Neural progenitor cell (in vitro differentiated cells): ENCODE data around the gene CENPC. TPM values are rescaled to one million over a fixed set of nuclear protein-coding genes. Genes with fewer than 3 reads are reported as not detected.

ENCODE experiments used
- DNase-seq: peaks from one replicate; pipeline ENCODE4 v3.0.0-alpha.2; 2016; ENCODE audit warnings: low spot score
- H2AFZ ChIP-seq: fragments of 200-600 bp; sonication (generic); replicated peaks from 2 replicates; pipeline ENCODE4 v1.6.1; 2016; ENCODE audit warnings: antibody characterized with exemption
- H3F3A ChIP-seq: fragments of 200-600 bp; sonication (generic); 2 replicates; pipeline ENCODE4 v1.6.1; 2016; ENCODE audit warnings: antibody characterized with exemption, low read depth
- H3K27ac ChIP-seq: fragments of 200-600 bp; sonication (generic); 2 replicates; pipeline ENCODE4 v1.5.1; 2016; ENCODE audit warnings: mild to moderate bottlenecking
- H3K27me3 ChIP-seq: fragments of 200-600 bp; sonication (generic); 2 replicates; pipeline ENCODE4 v1.6.1; 2016; ENCODE audit warnings: mild to moderate bottlenecking, moderate library complexity
- H3K36me3 ChIP-seq: fragments of 200-600 bp; sonication (generic); 2 replicates; pipeline ENCODE4 v1.5.1; 2016
- H3K4me1 ChIP-seq: fragments of 200-600 bp; sonication (generic); 2 replicates; pipeline ENCODE4 v1.6.1; 2016; ENCODE audit warnings: mixed run types
- H3K4me2 ChIP-seq: fragments of 200-600 bp; sonication (generic); 2 replicates; pipeline ENCODE4 v1.6.1; 2016
- H3K4me3 ChIP-seq: fragments of 200-600 bp; sonication (generic); 2 replicates; pipeline ENCODE4 v1.5.1; 2016
- H3K79me2 ChIP-seq: fragments of 200-600 bp; sonication (generic); 2 replicates; pipeline ENCODE4 v1.6.1; 2016; ENCODE audit warnings: low read depth
- H3K9ac ChIP-seq: fragments of 200-600 bp; sonication (generic); 2 replicates; pipeline ENCODE4 v1.6.1; 2016
- H3K9me3 ChIP-seq: fragments of 200-600 bp; sonication (generic); 2 replicates; pipeline ENCODE4 v1.5.1; 2016; ENCODE audit warnings: low read depth
- H4K20me1 ChIP-seq: fragments of 200-600 bp; sonication (generic); 2 replicates; pipeline ENCODE4 v1.6.1; 2016; ENCODE audit warnings: low read depth
- H3K27ac Mint-ChIP-seq: 3 replicates; pipeline ENCODE4 v1.8.0; 2021; ENCODE audit warnings: mixed read lengths
- H3K27me3 Mint-ChIP-seq: 2 replicates; pipeline ENCODE4 v1.8.0; 2022; ENCODE audit warnings: low read depth, mild to moderate bottlenecking, inconsistent platforms, moderate library complexity, mixed read lengths; ENCODE audit not compliant: insufficient read depth
- H3K36me3 Mint-ChIP-seq: 3 replicates; pipeline ENCODE4 v1.8.0; 2021; ENCODE audit warnings: mixed read lengths
- H3K4me1 Mint-ChIP-seq: 3 replicates; pipeline ENCODE4 v1.8.0; 2021; ENCODE audit warnings: mixed read lengths
- H3K4me3 Mint-ChIP-seq: 3 replicates; pipeline ENCODE4 v1.8.0; 2021; ENCODE audit warnings: mild to moderate bottlenecking, moderate library complexity, mixed read lengths
- H3K9me3 Mint-ChIP-seq: 3 replicates; pipeline ENCODE4 v1.8.0; 2020; ENCODE audit warnings: mixed read lengths
- CTCF ChIP-seq: fragments of 200-600 bp; sonication (generic); IDR thresholded peaks from 2 replicates; pipeline ENCODE4 v1.5.1; 2017; ENCODE audit warnings: antibody characterized with exemption, mild to moderate bottlenecking
- EZH2 ChIP-seq: fragments of 200-600 bp; sonication (generic); IDR thresholded peaks from 2 replicates; pipeline ENCODE4 v1.6.1; 2017; ENCODE audit warnings: antibody characterized with exemption, mild to moderate bottlenecking, moderate library complexity
- EZH2phosphoT487 ChIP-seq: fragments of 200-600 bp; sonication (generic); IDR thresholded peaks from 2 replicates; pipeline ENCODE4 v1.6.1; 2017; ENCODE audit warnings: antibody characterized with exemption
- total RNA-seq: library from RNA; depleted of rRNA; stranded (reverse); fragments of >200 nt; gene quantifications from 2 replicates; pipeline ENCODE4 v1.2.3, GENCODE V29; 2015; ENCODE audit warnings: low replicate concordance

CENPC gene
- total RNA-seq, 1 donor from 2014 or later: 85.2 TPM

- Histone ChIP-seq H3K9ac (no peak overlapping the region), H2AFZ (no peak overlapping the region), H3F3A (no peaks in the 10 kb centered on the region), H4K20me1 (no peaks in the 10 kb centered on the region), H3K4me2 (no peak overlapping the region), H3K4me1 (no peaks in the 10 kb centered on the region), H3K36me3 (no peaks in the 10 kb centered on the region), H3K27ac (no peak overlapping the region), H3K4me3 (no peak overlapping the region), H3K9me3 (no peaks in the 10 kb centered on the region), H3K27me3 (no peaks in the 10 kb centered on the region), H3K79me2 (no peaks in the 10 kb centered on the region)
- Mint-ChIP-seq H3K4me3 (no peak overlapping the region), H3K9me3 (no peaks in the 10 kb centered on the region), H3K36me3 (no peaks in the 10 kb centered on the region), H3K4me1 (no peaks in the 10 kb centered on the region), H3K27me3 (no peaks in the 10 kb centered on the region), H3K27ac (no peak overlapping the region)
- TF ChIP-seq CTCF (no peak), EZH2phosphoT487 (no peak), EZH2 (no peak)
- DNase-seq: no peak
Measured at GRCh38 chr4:67584496-67584895, 39.2 kb upstream of the CENPC start.

GRCh38 chr4:67581913-67582312, 36.6 kb upstream of the CENPC start:
- DNase-seq: no peak
- Histone ChIP-seq H3F3A (no peaks in the 10 kb centered on the region), H3K36me3 (no peaks in the 10 kb centered on the region), H3K9ac (no peak overlapping the region), H2AFZ (no peak overlapping the region), H3K27me3 (no peaks in the 10 kb centered on the region), H3K4me3 (no peak overlapping the region), H4K20me1 (no peaks in the 10 kb centered on the region), H3K4me2 (no peak overlapping the region), H3K4me1 (no peaks in the 10 kb centered on the region), H3K79me2 (no peaks in the 10 kb centered on the region), H3K9me3 (no peaks in the 10 kb centered on the region), H3K27ac (no peak overlapping the region)
- H3K27me3 Mint-ChIP-seq: no peaks in the 10 kb centered on the region
- H3K9me3 Mint-ChIP-seq: no peaks in the 10 kb centered on the region
- H3K36me3 Mint-ChIP-seq: no peaks in the 10 kb centered on the region
- H3K4me3 Mint-ChIP-seq: no peak overlapping the region
- no peak overlapping the region for H3K27ac Mint-ChIP-seq
- H3K4me1 Mint-ChIP-seq: no peaks in the 10 kb centered on the region
- no peak for TF ChIP-seq CTCF

GRCh38 chr4:67581208-67581857, 36.0 kb upstream of the CENPC start:
- no peak overlapping the region for H3K9ac ChIP-seq
- no peaks in the 10 kb centered on the region for H4K20me1 ChIP-seq
- H3K27me3 ChIP-seq: no peaks in the 10 kb centered on the region
- H2AFZ ChIP-seq: peak overlapping the region; percentile 19
- DNase-seq: no peak
- H3K4me3 ChIP-seq: no peak overlapping the region
- H3K79me2 ChIP-seq: no peaks in the 10 kb centered on the region
- Mint-ChIP-seq H3K4me3 (no peak overlapping the region), H3K27ac (no peak overlapping the region), H3K9me3 (no peaks in the 10 kb centered on the region), H3K4me1 (no peaks in the 10 kb centered on the region), H3K27me3 (no peaks in the 10 kb centered on the region), H3K36me3 (no peaks in the 10 kb centered on the region)
- no peaks in the 10 kb centered on the region for H3K4me1 ChIP-seq
- TF ChIP-seq CTCF (no peak), EZH2phosphoT487 (no peak), EZH2 (no peak)
- H3F3A ChIP-seq: no peaks in the 10 kb centered on the region
- no peaks in the 10 kb centered on the region for H3K36me3 ChIP-seq
- H3K27ac ChIP-seq: no peak overlapping the region
- no peaks in the 10 kb centered on the region for H3K9me3 ChIP-seq
- no peak overlapping the region for H3K4me2 ChIP-seq
